ENCODE results near the gene SCFD2. TPM values are rescaled to one million over a fixed set of nuclear protein-coding genes. Genes with fewer than 3 reads are reported as not detected.

SCFD2 gene
- total and polyA plus RNA-seq, 2 donors (not counting 3 experiments of a cell fraction or from before 2014, with no cell fraction given), result 12.3 to 22.8 TPM

GRCh38 chr4:52838729-52839586 is 526.9 kb downstream of the SCFD2 start:
- POLR2A ChIA-PET, result no interaction called here
- Histone ChIP-seq H3K9me1 (replicated peaks; ENCODE audit: control insufficient read depth, extremely low read depth, insufficient read depth, low read length) (no peaks in the 10 kb centered on the region), H2AFZ (ENCODE audit: low read depth, low read length) (no peak overlapping the region), H3K9ac (replicated peaks; ENCODE audit: extremely low read depth, insufficient read depth, low read length) (no peak overlapping the region), H3K4me1 (ENCODE audit: control insufficient read depth, extremely low read depth, insufficient read depth, low read length) (no peaks in the 10 kb centered on the region), H3K4me2 (ENCODE audit: insufficient read depth, low read length) (no peak overlapping the region), H3K27ac (ENCODE audit: insufficient read depth, low read depth, low read length) (no peak overlapping the region), H3K79me2 (ENCODE audit: control insufficient read depth, insufficient read depth, low read length) (no peaks in the 10 kb centered on the region), H3K9me3 (replicated peaks; ENCODE audit: control insufficient read depth, insufficient read depth, low read length) (no peaks in the 10 kb centered on the region), H3K36me3 (ENCODE audit: control insufficient read depth in 2 of 2, extremely low read depth in 1 of 2, insufficient read depth in 2 of 2, low read length in 2 of 2) (no peaks in the 10 kb centered on the region), H3K4me3 (replicated peaks in 1 of 3; ENCODE audit: insufficient read depth in 1 of 3, low read depth in 1 of 3, low read length in 3 of 3) (no peak overlapping the region), H4K20me1 (replicated peaks; ENCODE audit: control insufficient read depth, extremely low read depth, insufficient read depth, low read length) (no peaks in the 10 kb centered on the region), H3K27me3 (ENCODE audit: control insufficient read depth in 2 of 2, insufficient read depth in 2 of 2, low read length in 2 of 2) (peaks cover 2 to 23% of the 10 kb centered on the region in 2 experiments)
- dilution Hi-C loops (cut with MboI; ENCODE audit: extremely low pct_ligation_motif_present, low sequenced_read_pairs), result no loop called here
- FAIRE-seq (no peak), DNase-seq (ENCODE audit: low read depth, low spot score) (no peak)
- TF ChIP-seq POLR2AphosphoS5 (IDR thresholded peaks at IDR 0.05; ENCODE audit: insufficient read depth, low read depth, low read length) (no peak), GATA2 (IDR thresholded peaks at IDR 0.05; ENCODE audit: insufficient read depth, insufficient read length, low read depth, low read length) (no peak), JUN (IDR thresholded peaks at IDR 0.05; ENCODE audit: borderline replicate concordance, insufficient read depth, insufficient read length, low read depth) (no peak), FOS (IDR thresholded peaks at IDR 0.05; ENCODE audit: borderline replicate concordance, insufficient read depth, low read length) (no peak), POLR2A (IDR thresholded peaks at IDR 0.05; ENCODE audit: low read depth, low read length) (no peak), MYC (IDR thresholded peaks at IDR 0.05; ENCODE audit: low read depth, low read length) (no peak), EZH2 (IDR thresholded peaks at IDR 0.05; ENCODE audit: borderline replicate concordance, low read depth, low read length, severe bottlenecking) (no peak), CTCF (IDR thresholded peaks at IDR 0.05; ENCODE audit: extremely low read depth in 1 of 2, insufficient read depth in 1 of 2, low read depth in 1 of 2, low read length in 2 of 2) (no peak), MAX (IDR thresholded peaks at IDR 0.05; ENCODE audit: insufficient read depth, insufficient read length) (no peak)
- BruUV-seq (replicated peaks), result no TSS peak
- CTCF ChIA-PET, result no interaction called here
- intact Hi-C loops (cut with micrococcal nuclease), result no loop called here
